ENCODE results near the gene ADARB2.
"Not testable (repeated sequence)": the region's sequence is repeated elsewhere in the genome, so short reads cannot be mapped to it uniquely, and the experiment has no call there.

Gene ADARB2

GRCh38 chr10:1416456-1417037 is 320.8 kb downstream of the ADARB2 start:
- CTCF ChIA-PET: no interaction called here
- POLR2A ChIA-PET: no interaction called here
- TF ChIP-seq NFRKB (IDR thresholded peaks at IDR 0.05) (no peak), LEF1 (IDR thresholded peaks at IDR 0.05; ENCODE audit: borderline replicate concordance) (no peak), PKNOX1 (IDR thresholded peaks at IDR 0.05) (no peak), BHLHE40 (IDR thresholded peaks at IDR 0.05; ENCODE audit: borderline replicate concordance) (no peak), ELF4 (IDR thresholded peaks at IDR 0.05) (no peak), FOXM1 (IDR thresholded peaks at IDR 0.05; ENCODE audit: borderline replicate concordance) (no peak), FOXA1 (IDR thresholded peaks at IDR 0.05) (no peak), ZNF384 (IDR thresholded peaks at IDR 0.05) (no peak), HDGF (IDR thresholded peaks at IDR 0.05; ENCODE audit: borderline replicate concordance) (no peak), TARDBP (IDR thresholded peaks at IDR 0.05) (no peak), L3MBTL2 (conservative IDR thresholded peaks at IDR 0.05) (no peak), SUZ12 (IDR thresholded peaks at IDR 0.05) (no peak), SP1 (IDR thresholded peaks at IDR 0.05) (no peak), CTBP1 (IDR thresholded peaks at IDR 0.05; ENCODE audit: borderline replicate concordance) (no peak), FOXK2 (IDR thresholded peaks at IDR 0.05) (no peak), ARNT (IDR thresholded peaks at IDR 0.05) (no peak)

GRCh38 chr10:1414893-1415292 is 322.4 kb downstream of the ADARB2 start:
- ChIA-PET CTCF (no interaction called here), POLR2A (no interaction called here)

More at GRCh38 chr10:1416456-1417037, 320.8 kb downstream of the ADARB2 start:
- DNase-seq (ENCODE audit: extremely low spot score): no peak

GRCh38 chr10:1414346-1414745 is 323.0 kb downstream of the ADARB2 start:
- POLR2A ChIA-PET; CTCF ChIA-PET; DNase-seq (ENCODE audit: extremely low spot score): not testable (repeated sequence)

More at GRCh38 chr10:1414893-1415292, 322.4 kb downstream of the ADARB2 start:
- no peak for DNase-seq (ENCODE audit: extremely low spot score)
- no peak for TF ChIP-seq BHLHE40 (IDR thresholded peaks at IDR 0.05; ENCODE audit: borderline replicate concordance)
- TF ChIP-seq FOXA1 (IDR thresholded peaks at IDR 0.05): no peak
- no peak for TF ChIP-seq FOXK2 (IDR thresholded peaks at IDR 0.05)
- no peak for TF ChIP-seq NFRKB (IDR thresholded peaks at IDR 0.05)
- no peak for TF ChIP-seq ARNT (IDR thresholded peaks at IDR 0.05)
- no peak for TF ChIP-seq SUZ12 (IDR thresholded peaks at IDR 0.05)
- no peak for TF ChIP-seq ELF4 (IDR thresholded peaks at IDR 0.05)
- no peak for TF ChIP-seq HDGF (IDR thresholded peaks at IDR 0.05; ENCODE audit: borderline replicate concordance)
- TF ChIP-seq ZNF384 (IDR thresholded peaks at IDR 0.05): no peak
- TF ChIP-seq LEF1 (IDR thresholded peaks at IDR 0.05; ENCODE audit: borderline replicate concordance): no peak

- TF ChIP-seq ARNT (IDR thresholded peaks at IDR 0.05): no peak
- no peak for TF ChIP-seq LEF1 (IDR thresholded peaks at IDR 0.05; ENCODE audit: borderline replicate concordance)
- no peak for TF ChIP-seq ZNF384 (IDR thresholded peaks at IDR 0.05)
- no peak for TF ChIP-seq FOXM1 (IDR thresholded peaks at IDR 0.05; ENCODE audit: borderline replicate concordance)
- TF ChIP-seq NFRKB (IDR thresholded peaks at IDR 0.05): no peak
- TF ChIP-seq L3MBTL2 (conservative IDR thresholded peaks at IDR 0.05): no peak
- no peak for TF ChIP-seq PKNOX1 (IDR thresholded peaks at IDR 0.05)
- TF ChIP-seq ELF4 (IDR thresholded peaks at IDR 0.05): no peak
- TF ChIP-seq FOXK2 (IDR thresholded peaks at IDR 0.05): no peak
- no peak for TF ChIP-seq FOXA1 (IDR thresholded peaks at IDR 0.05)
- no peak for TF ChIP-seq SUZ12 (IDR thresholded peaks at IDR 0.05)
- TF ChIP-seq CTBP1 (IDR thresholded peaks at IDR 0.05; ENCODE audit: borderline replicate concordance): no peak
- TF ChIP-seq BHLHE40 (IDR thresholded peaks at IDR 0.05; ENCODE audit: borderline replicate concordance): no peak
- CTCF ChIA-PET: no interaction called here
- POLR2A ChIA-PET: no interaction called here
- DNase-seq (ENCODE audit: extremely low spot score): no peak
Measured at GRCh38 chr10:1413823-1414222, 323.5 kb downstream of the ADARB2 start.

GRCh38 chr10:1413256-1413655 is 324.1 kb downstream of the ADARB2 start:
- DNase-seq (ENCODE audit: extremely low spot score): no peak
- ChIA-PET CTCF (no interaction called here), POLR2A (no interaction called here)
- TF ChIP-seq FOXK2 (IDR thresholded peaks at IDR 0.05) (no peak), NFRKB (IDR thresholded peaks at IDR 0.05) (no peak), BHLHE40 (IDR thresholded peaks at IDR 0.05; ENCODE audit: borderline replicate concordance) (no peak), FOXM1 (IDR thresholded peaks at IDR 0.05; ENCODE audit: borderline replicate concordance) (no peak), HDGF (IDR thresholded peaks at IDR 0.05; ENCODE audit: borderline replicate concordance) (no peak), SP1 (IDR thresholded peaks at IDR 0.05) (no peak)

GRCh38 chr10:1412531-1413189 is 324.7 kb downstream of the ADARB2 start:
- no peak for TF ChIP-seq HDGF (IDR thresholded peaks at IDR 0.05; ENCODE audit: borderline replicate concordance)
- ChIA-PET POLR2A (no interaction called here), CTCF (interaction anchor here (0.7 kb wide), 1 partner anchor 9 kb away, joined by 5 read pairs; no protein-coding TSS in a partner anchor)
- DNase-seq (ENCODE audit: extremely low spot score): no peak

- ChIA-PET CTCF (interaction anchor here (0.7 kb wide), 1 partner anchor 9 kb away, joined by 5 read pairs; no protein-coding TSS in a partner anchor), POLR2A (no interaction called here)
- TF ChIP-seq PKNOX1 (IDR thresholded peaks at IDR 0.05): no peak
- no peak for TF ChIP-seq CTBP1 (IDR thresholded peaks at IDR 0.05; ENCODE audit: borderline replicate concordance)
- no peak for TF ChIP-seq FOXA1 (IDR thresholded peaks at IDR 0.05)
- TF ChIP-seq L3MBTL2 (conservative IDR thresholded peaks at IDR 0.05): no peak
- no peak for TF ChIP-seq ARNT (IDR thresholded peaks at IDR 0.05)
- no peak for TF ChIP-seq NFRKB (IDR thresholded peaks at IDR 0.05)
- no peak for TF ChIP-seq LEF1 (IDR thresholded peaks at IDR 0.05; ENCODE audit: borderline replicate concordance)
- no peak for TF ChIP-seq ELF4 (IDR thresholded peaks at IDR 0.05)
- TF ChIP-seq FOXM1 (IDR thresholded peaks at IDR 0.05; ENCODE audit: borderline replicate concordance): no peak
- no peak for DNase-seq (ENCODE audit: extremely low spot score)
Measured at GRCh38 chr10:1411956-1412355, 325.4 kb downstream of the ADARB2 start.

All from HEK293T (cell line).